ENCODE data around the gene FTH1.

- TF ChIP-seq CTCF (IDR thresholded peaks at IDR 0.05), result no peak
- no peak for TF ChIP-seq POLR2AphosphoS5 (IDR thresholded peaks at IDR 0.05; ENCODE audit: low read depth, low read length)
Observed at GRCh38 chr11:61954106-61954850, 13.2 kb downstream of the FTH1 start.

Data from Panc1 (cell line).